ENCODE measurements around the gene WDR89. TPM values are rescaled to one million over a fixed set of nuclear protein-coding genes. Genes with fewer than 3 reads are reported as not detected.

Gene WDR89
- total and polyA plus RNA-seq, 12 donors: 3.6 to 6.9 (median 6.1) TPM

DNA sequence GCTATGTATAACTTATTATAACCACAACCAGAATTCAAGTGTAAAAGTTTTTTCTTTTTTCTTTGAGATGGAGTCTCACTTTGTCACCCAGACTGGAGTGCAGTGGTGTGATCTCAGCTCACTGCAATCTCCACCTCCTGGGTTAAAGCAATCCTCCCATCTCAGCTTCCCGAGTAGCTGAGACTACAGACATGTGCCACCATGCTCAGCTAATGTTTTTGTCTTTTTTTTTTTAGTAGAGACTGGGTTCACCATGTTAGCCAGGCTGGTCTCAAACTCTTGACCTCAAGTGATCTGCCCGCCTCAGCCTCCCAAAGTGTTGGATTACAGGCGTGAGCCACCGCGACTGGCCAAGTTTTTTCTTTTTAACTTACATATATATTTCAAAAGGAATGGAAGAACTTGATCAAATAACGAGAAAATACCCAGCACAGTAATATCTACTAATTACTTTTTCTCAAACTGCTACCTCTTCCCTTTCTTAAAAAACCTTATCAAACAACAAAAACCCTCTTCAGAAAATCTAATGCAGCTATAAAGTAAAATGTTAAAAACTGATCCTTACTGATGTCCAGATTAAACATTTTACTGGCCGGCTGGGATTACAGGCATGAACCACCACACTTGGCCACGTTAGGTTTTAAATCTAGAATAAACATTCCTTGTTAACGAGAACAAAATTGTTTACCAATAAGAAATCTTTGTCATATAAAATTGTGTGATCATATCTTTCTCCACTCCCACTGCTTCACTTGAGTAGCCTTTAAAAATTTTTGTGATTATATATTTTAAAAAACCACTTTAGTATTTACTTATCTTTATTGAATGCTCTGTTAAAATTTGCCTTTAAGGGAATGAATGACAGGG lies 41.3 kb upstream of the WDR89 start:
- ATAC-seq (no peak), DNase-seq (no peak)
- H3K4me3 ChIP-seq: no peak overlapping the region
- H3K9me3 ChIP-seq: no peaks in the 10 kb centered on the region
- H3K4me1 ChIP-seq: no peaks in the 10 kb centered on the region
- TF ChIP-seq, protein P1, sequence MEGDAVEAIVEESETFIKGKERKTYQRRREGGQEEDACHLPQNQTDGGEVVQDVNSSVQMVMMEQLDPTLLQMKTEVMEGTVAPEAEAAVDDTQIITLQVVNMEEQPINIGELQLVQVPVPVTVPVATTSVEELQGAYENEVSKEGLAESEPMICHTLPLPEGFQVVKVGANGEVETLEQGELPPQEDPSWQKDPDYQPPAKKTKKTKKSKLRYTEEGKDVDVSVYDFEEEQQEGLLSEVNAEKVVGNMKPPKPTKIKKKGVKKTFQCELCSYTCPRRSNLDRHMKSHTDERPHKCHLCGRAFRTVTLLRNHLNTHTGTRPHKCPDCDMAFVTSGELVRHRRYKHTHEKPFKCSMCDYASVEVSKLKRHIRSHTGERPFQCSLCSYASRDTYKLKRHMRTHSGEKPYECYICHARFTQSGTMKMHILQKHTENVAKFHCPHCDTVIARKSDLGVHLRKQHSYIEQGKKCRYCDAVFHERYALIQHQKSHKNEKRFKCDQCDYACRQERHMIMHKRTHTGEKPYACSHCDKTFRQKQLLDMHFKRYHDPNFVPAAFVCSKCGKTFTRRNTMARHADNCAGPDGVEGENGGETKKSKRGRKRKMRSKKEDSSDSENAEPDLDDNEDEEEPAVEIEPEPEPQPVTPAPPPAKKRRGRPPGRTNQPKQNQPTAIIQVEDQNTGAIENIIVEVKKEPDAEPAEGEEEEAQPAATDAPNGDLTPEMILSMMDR (IDR thresholded peaks at IDR 0.05): no peak
- H3K27me3 ChIP-seq: no peaks in the 10 kb centered on the region
- no peak overlapping the region for H3K27ac ChIP-seq
- 92% methylated on average over 9 of the region's 9 CpGs for WGBS, 2 donors
- intact Hi-C loops (cut with DNase I): no loop called here
- H3K36me3 ChIP-seq: peaks cover 0 to 35% (median 0%) of the 10 kb centered on the region in 9 donors

GRCh38 chr14:63678536-63678935 lies 36.9 kb upstream of the WDR89 start:
- no peaks in the 10 kb centered on the region for H3K27me3 ChIP-seq
- H3K4me3 ChIP-seq: no peak overlapping the region
- H3K27ac ChIP-seq: no peak overlapping the region
- TF ChIP-seq, protein P1 (IDR thresholded peaks at IDR 0.05): no peak
- 100% methylated on average over 1 of the region's 1 CpG for WGBS, 2 donors
- no peak for ATAC-seq
- H3K4me1 ChIP-seq: no peaks in the 10 kb centered on the region
- H3K9me3 ChIP-seq: no peaks in the 10 kb centered on the region
- no peak for DNase-seq
- intact Hi-C loops (cut with DNase I): no loop called here
- H3K36me3 ChIP-seq: peaks cover 0 to 38% (median 0%) of the 10 kb centered on the region in 9 donors

- Histone ChIP-seq H3K36me3 (peaks cover 0 to 36% (median 0%) of the 10 kb centered on the region in 9 donors), H3K9me3 (no peaks in the 10 kb centered on the region), H3K27me3 (no peaks in the 10 kb centered on the region), H3K27ac (no peak overlapping the region), H3K4me3 (no peak overlapping the region), H3K4me1 (no peaks in the 10 kb centered on the region)
- intact Hi-C loops (cut with DNase I): no loop called here
- TF ChIP-seq, protein P1 (IDR thresholded peaks at IDR 0.05): no peak
- DNase-seq: no peak
- no peak for ATAC-seq
- WGBS, 2 donors: 95 to 97% methylated on average over 3 of the region's 3 CpGs
Measured at GRCh38 chr14:63677891-63678379, 36.3 kb upstream of the WDR89 start.

DNA sequence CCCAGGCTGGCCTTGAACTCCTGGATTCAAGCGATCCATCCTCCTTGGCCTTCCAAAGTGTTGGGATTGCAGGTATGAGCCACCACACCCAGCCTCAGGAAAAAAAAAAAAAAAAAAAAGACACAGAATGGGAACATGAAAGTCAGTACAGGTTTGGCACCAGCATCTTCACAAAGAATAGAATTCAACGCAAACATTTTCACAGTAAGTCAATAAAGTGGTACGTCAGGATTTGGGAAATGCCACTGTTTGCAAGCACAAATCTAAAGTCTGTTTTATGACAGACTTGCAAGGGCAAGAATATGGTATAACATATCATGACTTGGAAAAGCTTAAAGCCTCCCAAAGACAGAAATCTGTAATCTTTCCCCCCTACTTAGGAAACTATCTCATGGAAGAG lies 34.9 kb upstream of the WDR89 start:
- Histone ChIP-seq H3K27me3 (no peaks in the 10 kb centered on the region), H3K36me3 (peaks cover 0 to 32% (median 0%) of the 10 kb centered on the region in 9 donors), H3K4me1 (no peaks in the 10 kb centered on the region), H3K4me3 (no peak overlapping the region), H3K27ac (no peak overlapping the region), H3K9me3 (no peaks in the 10 kb centered on the region)
- 96 to 99% methylated on average over 3 of the region's 3 CpGs for WGBS, 2 donors
- DNase-seq: no peak
- intact Hi-C loops (cut with DNase I): no loop called here
- TF ChIP-seq, protein P1 (IDR thresholded peaks at IDR 0.05): no peak
- no peak for ATAC-seq

Data from heart right ventricle (tissue), 16 donors.